Measurements from ENCODE around the gene CRACDL. TPM values are rescaled to one million over a fixed set of nuclear protein-coding genes. Genes with fewer than 3 reads are reported as not detected.
A peak's percentile ranks its signal among the peaks of the same experiment; 100 is the strongest.

Gene CRACDL
- total RNA-seq, 1 experiment from 2014 or later, result not detected

- H3K79me2 ChIP-seq (ENCODE audit: low read length), result no peaks in the 10 kb centered on the region
Measured at GRCh38 chr2:98911376-98912154, 24.5 kb downstream of the CRACDL start.

GRCh38 chr2:98911126-98911375 is 25.0 kb downstream of the CRACDL start:
- intact Hi-C loops (cut with micrococcal nuclease), result loop anchor here (10.0 kb wide), 2 partner anchors 46 to 266 kb away; no protein-coding TSS in a partner anchor
- ATAC-seq, result no peak
- DNase-seq, result no peak
- Histone ChIP-seq H4K20me1 (ENCODE audit: low read length) (no peaks in the 10 kb centered on the region), H3K9me2 (replicated peaks; ENCODE audit: low read length) (no peaks in the 10 kb centered on the region), H3K4me1 (ENCODE audit: insufficient read depth, low read length) (peaks cover 63% of the 10 kb centered on the region), H3K4me3 (ENCODE audit: low read length) (no peak overlapping the region), H3K79me2 (ENCODE audit: low read length) (no peaks in the 10 kb centered on the region), H3K27me3 (ENCODE audit: low read length) (no peaks in the 10 kb centered on the region), H3K9ac (ENCODE audit: low read length) (no peak overlapping the region), H3K9me3 (ENCODE audit: low read length) (no peaks in the 10 kb centered on the region), H3K4me2 (ENCODE audit: low read length) (no peak overlapping the region), H3K36me3 (ENCODE audit: low read depth, low read length) (no peaks in the 10 kb centered on the region), H2AFZ (ENCODE audit: low read length) (no peak overlapping the region), H3F3A (ENCODE audit: low read length, unreplicated experiment) (no peaks in the 10 kb centered on the region), H3K27ac (ENCODE audit: low read length) (no peak overlapping the region)
- no peak for TF ChIP-seq CTCF (conservative IDR thresholded peaks at IDR 0.05; ENCODE audit: low read depth, low read length)
- TF ChIP-seq EZH2 (IDR thresholded peaks at IDR 0.05; ENCODE audit: low read length, unreplicated experiment), result no peak
- TF ChIP-seq EZH2phosphoT487 (IDR thresholded peaks at IDR 0.05; ENCODE audit: borderline replicate concordance, low read length), result no peak
- ChIA-PET CTCF (no interaction called here), POLR2A (ENCODE audit: unreplicated experiment) (no interaction called here)
- no TSS peak for BruUV-seq (replicated peaks)

More at GRCh38 chr2:98911376-98912154, 24.5 kb downstream of the CRACDL start:
- ChIA-PET POLR2A (ENCODE audit: unreplicated experiment) (no interaction called here), CTCF (no interaction called here)
- Histone ChIP-seq H3F3A (ENCODE audit: low read length, unreplicated experiment) (no peaks in the 10 kb centered on the region), H3K9me3 (ENCODE audit: low read length) (no peaks in the 10 kb centered on the region), H4K20me1 (ENCODE audit: low read length) (no peaks in the 10 kb centered on the region), H3K27ac (ENCODE audit: low read length) (peak overlapping the region; percentile 68), H2AFZ (ENCODE audit: low read length) (no peak overlapping the region), H3K4me2 (ENCODE audit: low read length) (peak overlapping the region; percentile 78), H3K36me3 (ENCODE audit: low read depth, low read length) (no peaks in the 10 kb centered on the region), H3K27me3 (ENCODE audit: low read length) (no peaks in the 10 kb centered on the region), H3K4me1 (ENCODE audit: insufficient read depth, low read length) (peaks cover 68% of the 10 kb centered on the region), H3K9me2 (replicated peaks; ENCODE audit: low read length) (no peaks in the 10 kb centered on the region), H3K9ac (ENCODE audit: low read length) (no peak overlapping the region), H3K4me3 (ENCODE audit: low read length) (peak overlapping the region; percentile 49; the same call in 1 of the 2 replicates)
- intact Hi-C loops (cut with micrococcal nuclease), result loop anchor here (10.0 kb wide), 2 partner anchors 47 to 267 kb away; no protein-coding TSS in a partner anchor
- ATAC-seq (peak; percentile 2; the same call in 1 of the 2 replicates), DNase-seq (peak; percentile 48)
- TF ChIP-seq EZH2phosphoT487 (IDR thresholded peaks at IDR 0.05; ENCODE audit: borderline replicate concordance, low read length), result no peak
- TF ChIP-seq CTCF (conservative IDR thresholded peaks at IDR 0.05; ENCODE audit: low read depth, low read length), result no peak
- TF ChIP-seq EZH2 (IDR thresholded peaks at IDR 0.05; ENCODE audit: low read length, unreplicated experiment), result no peak
- no TSS peak for BruUV-seq (replicated peaks)

Data from PC-3 (cell line).